OCI-LY1 (cell line): ENCODE results near the gene RBBP6.

Experiments
- H2AFZ ChIP-seq: fragments of 200-600 bp; sonication (generic), shearing (Covaris generic); 2 replicates; pipeline ENCODE4 v1.6.0; 2014; ENCODE audit warnings: antibody characterized with exemption, mild to moderate bottlenecking, low read length
- H3F3A ChIP-seq: fragments of 200-600 bp; sonication (generic), shearing (Covaris generic); 2 replicates; pipeline ENCODE4 v1.6.0; 2014; ENCODE audit warnings: mild to moderate bottlenecking, antibody characterized with exemption, low read length, moderate library complexity; ENCODE audit not compliant: insufficient read depth
- H3K27ac ChIP-seq: fragments of 200-600 bp; sonication (generic); 2 replicates; pipeline ENCODE4 v1.5.1; 2014; ENCODE audit warnings: low read length, mixed run types, mild to moderate bottlenecking, low read depth; ENCODE audit not compliant: poor library complexity, severe bottlenecking
- H3K27me3 ChIP-seq: fragments of 200-600 bp; sonication (generic); 2 replicates; pipeline ENCODE4 v1.6.0; 2014; ENCODE audit warnings: antibody characterized with exemption, mild to moderate bottlenecking, low read length, moderate library complexity; ENCODE audit not compliant: insufficient read depth
- H3K36me3 ChIP-seq: fragments of 200-600 bp; sonication (generic); 2 replicates; pipeline ENCODE4 v1.6.1; 2014; ENCODE audit warnings: mild to moderate bottlenecking, antibody characterized with exemption, low read length, moderate library complexity, mixed read lengths; ENCODE audit not compliant: insufficient read depth
- H3K4me1 ChIP-seq: fragments of 200-600 bp; sonication (generic); 2 replicates; pipeline ENCODE4 v1.5.1; 2014; ENCODE audit warnings: mild to moderate bottlenecking, low read length, moderate library complexity; ENCODE audit not compliant: insufficient read depth, severe bottlenecking
- H3K4me2 ChIP-seq: fragments of 200-600 bp; sonication (generic), shearing (Covaris generic); 2 replicates; pipeline ENCODE4 v1.6.1; 2014; ENCODE audit warnings: low read length
- H3K4me3 ChIP-seq: fragments of 200-600 bp; sonication (generic); 2 replicates; pipeline ENCODE4 v1.5.1; 2014; ENCODE audit warnings: low read length, low read depth, mild to moderate bottlenecking, mixed read lengths; ENCODE audit not compliant: poor library complexity, severe bottlenecking
- H3K79me2 ChIP-seq: fragments of 200-600 bp; shearing (Covaris generic); 2 replicates; pipeline ENCODE4 v1.6.1; 2016; ENCODE audit warnings: mixed run types, low read length, mixed read lengths; ENCODE audit not compliant: insufficient read depth
- H3K9ac ChIP-seq: fragments of 200-600 bp; sonication (generic), shearing (Covaris generic); 2 replicates; pipeline ENCODE4 v1.6.1; 2014; ENCODE audit warnings: mild to moderate bottlenecking, low read length, mixed read lengths
- H3K9me2 ChIP-seq: fragments of 200-600 bp; sonication (generic), shearing (Covaris generic); 2 replicates; pipeline ENCODE4 v1.6.1; 2014; ENCODE audit warnings: low read depth, mild to moderate bottlenecking, low read length, mixed read lengths
- H3K9me3 ChIP-seq: fragments of 200-600 bp; shearing (Covaris generic); 2 replicates; pipeline ENCODE4 v1.6.1; 2014; ENCODE audit warnings: low read length, mixed read lengths
- H4K20me1 ChIP-seq: fragments of 200-600 bp; sonication (generic), shearing (Covaris generic); 2 replicates; pipeline ENCODE4 v1.6.0; 2016; ENCODE audit warnings: mild to moderate bottlenecking, low read length; ENCODE audit not compliant: insufficient read depth
- EZH2 ChIP-seq: fragments of 200-600 bp; sonication (generic), shearing (Covaris generic); IDR thresholded peaks from 2 replicates; pipeline ENCODE4 v1.8.0; 2017; ENCODE audit warnings: borderline replicate concordance, mixed run types, mild to moderate bottlenecking, antibody characterized with exemption, low read length, moderate library complexity, mixed read lengths
- TF ChIP-seq, protein P1 (sequence below): fragments of 200-600 bp; sonication (generic), shearing (Covaris generic); IDR thresholded peaks from 2 replicates; pipeline ENCODE4 v1.5.1; 2017; ENCODE audit warnings: mild to moderate bottlenecking, antibody characterized with exemption, low read length, moderate library complexity, mixed read lengths

Gene RBBP6

DNA sequence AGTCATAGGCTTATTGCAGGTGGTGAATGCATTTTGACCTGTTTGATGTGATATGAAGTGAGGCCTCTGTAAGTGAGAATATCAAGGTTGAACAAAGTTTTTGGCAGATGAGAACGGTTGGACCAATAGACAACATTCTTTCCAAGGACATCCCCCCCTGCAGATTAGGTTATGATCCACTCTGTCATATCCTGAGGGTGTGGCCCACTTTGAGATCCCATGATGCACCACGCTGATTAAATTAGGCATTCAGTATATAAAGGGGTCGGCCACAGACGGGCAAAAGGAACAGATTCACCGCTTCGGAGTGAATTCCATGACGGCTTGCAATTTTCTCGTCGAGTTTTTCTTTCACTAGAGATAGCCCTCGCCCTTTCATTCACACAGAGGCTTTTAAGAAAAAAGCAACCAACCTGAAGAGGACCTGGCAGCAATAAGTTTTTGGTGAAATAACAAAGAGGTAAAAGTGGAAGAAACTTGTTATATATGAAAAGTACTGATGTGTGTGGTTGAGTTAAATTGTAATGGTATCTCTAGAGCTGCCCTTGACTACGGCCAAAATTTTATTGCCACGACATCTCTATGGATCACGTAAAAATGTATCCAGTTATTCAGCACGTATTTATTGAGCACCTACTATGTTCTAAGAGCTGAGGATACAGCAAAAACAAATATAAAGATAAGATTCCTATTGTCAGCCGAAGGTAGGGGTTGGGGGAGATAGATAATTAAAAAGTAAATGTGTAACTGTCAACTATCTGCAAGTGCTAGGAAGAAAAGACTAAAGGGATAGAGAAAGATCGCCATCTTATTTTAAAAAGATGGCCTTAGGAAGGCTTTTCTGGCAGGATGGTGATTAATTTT, 1.7 kb upstream of the RBBP6 start:
- H3K27ac ChIP-seq = no peak overlapping the region
- TF ChIP-seq, protein P1, sequence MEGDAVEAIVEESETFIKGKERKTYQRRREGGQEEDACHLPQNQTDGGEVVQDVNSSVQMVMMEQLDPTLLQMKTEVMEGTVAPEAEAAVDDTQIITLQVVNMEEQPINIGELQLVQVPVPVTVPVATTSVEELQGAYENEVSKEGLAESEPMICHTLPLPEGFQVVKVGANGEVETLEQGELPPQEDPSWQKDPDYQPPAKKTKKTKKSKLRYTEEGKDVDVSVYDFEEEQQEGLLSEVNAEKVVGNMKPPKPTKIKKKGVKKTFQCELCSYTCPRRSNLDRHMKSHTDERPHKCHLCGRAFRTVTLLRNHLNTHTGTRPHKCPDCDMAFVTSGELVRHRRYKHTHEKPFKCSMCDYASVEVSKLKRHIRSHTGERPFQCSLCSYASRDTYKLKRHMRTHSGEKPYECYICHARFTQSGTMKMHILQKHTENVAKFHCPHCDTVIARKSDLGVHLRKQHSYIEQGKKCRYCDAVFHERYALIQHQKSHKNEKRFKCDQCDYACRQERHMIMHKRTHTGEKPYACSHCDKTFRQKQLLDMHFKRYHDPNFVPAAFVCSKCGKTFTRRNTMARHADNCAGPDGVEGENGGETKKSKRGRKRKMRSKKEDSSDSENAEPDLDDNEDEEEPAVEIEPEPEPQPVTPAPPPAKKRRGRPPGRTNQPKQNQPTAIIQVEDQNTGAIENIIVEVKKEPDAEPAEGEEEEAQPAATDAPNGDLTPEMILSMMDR = no peak
- TF ChIP-seq EZH2 = no peak
- peaks cover 20% of the 10 kb centered on the region for H3K4me1 ChIP-seq
- H3K4me2 ChIP-seq = no peak overlapping the region
- H3K9ac ChIP-seq = no peak overlapping the region
- peaks cover 2% of the 10 kb centered on the region for H3K36me3 ChIP-seq
- no peaks in the 10 kb centered on the region for H3F3A ChIP-seq
- H3K79me2 ChIP-seq = peaks cover 29% of the 10 kb centered on the region
- H3K4me3 ChIP-seq = no peak overlapping the region
- peak overlapping the region; percentile 40; the same call in 1 of the 2 replicates for H2AFZ ChIP-seq
- no peaks in the 10 kb centered on the region for H3K9me2 ChIP-seq
- no peaks in the 10 kb centered on the region for H4K20me1 ChIP-seq
- no peaks in the 10 kb centered on the region for H3K9me3 ChIP-seq
- H3K27me3 ChIP-seq = no peaks in the 10 kb centered on the region

DNA sequence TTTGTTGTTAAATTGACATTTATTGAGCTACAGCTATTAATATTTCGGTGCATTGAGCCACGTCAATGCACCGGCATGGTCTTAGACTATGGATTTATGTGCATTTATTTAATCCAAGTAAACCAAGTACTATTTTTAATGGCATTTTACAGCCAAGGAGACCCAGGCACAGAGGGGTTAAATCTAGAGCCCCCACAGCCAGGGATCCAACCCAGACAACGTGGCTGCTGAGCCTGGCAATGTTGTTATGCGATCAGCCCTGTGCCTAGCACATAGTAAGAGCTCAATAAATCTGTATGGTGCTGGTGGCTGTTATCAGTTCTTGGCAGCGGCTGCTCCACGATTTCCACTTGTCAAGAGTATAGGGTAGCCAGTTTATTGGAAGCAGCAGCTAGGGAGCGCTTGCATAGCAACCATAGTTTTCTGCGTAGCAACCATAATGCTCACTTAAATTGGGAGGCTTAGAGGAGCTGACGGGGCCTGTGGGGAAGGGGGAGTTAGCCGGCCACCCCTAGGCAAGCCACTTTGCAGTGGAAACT, 541 bp upstream of the RBBP6 start:
- Histone ChIP-seq H3K9me2 (no peaks in the 10 kb centered on the region), H3K36me3 (peaks cover 9% of the 10 kb centered on the region), H2AFZ (peak overlapping the region; percentile 94), H3K4me2 (peak overlapping the region; percentile 80), H3K4me1 (peaks cover 31% of the 10 kb centered on the region), H3K79me2 (peaks cover 40% of the 10 kb centered on the region), H3K4me3 (peak overlapping the region; percentile 95), H3K9ac (peak overlapping the region; percentile 63), H4K20me1 (0 out of 2 replicates have a peak, but pooled peaks cover 2% of the 10 kb centered on the region), H3F3A (no peaks in the 10 kb centered on the region), H3K9me3 (no peaks in the 10 kb centered on the region), H3K27ac (no peak overlapping the region), H3K27me3 (no peaks in the 10 kb centered on the region)
- TF ChIP-seq, protein P1 = no peak
- TF ChIP-seq EZH2 = no peak

DNA sequence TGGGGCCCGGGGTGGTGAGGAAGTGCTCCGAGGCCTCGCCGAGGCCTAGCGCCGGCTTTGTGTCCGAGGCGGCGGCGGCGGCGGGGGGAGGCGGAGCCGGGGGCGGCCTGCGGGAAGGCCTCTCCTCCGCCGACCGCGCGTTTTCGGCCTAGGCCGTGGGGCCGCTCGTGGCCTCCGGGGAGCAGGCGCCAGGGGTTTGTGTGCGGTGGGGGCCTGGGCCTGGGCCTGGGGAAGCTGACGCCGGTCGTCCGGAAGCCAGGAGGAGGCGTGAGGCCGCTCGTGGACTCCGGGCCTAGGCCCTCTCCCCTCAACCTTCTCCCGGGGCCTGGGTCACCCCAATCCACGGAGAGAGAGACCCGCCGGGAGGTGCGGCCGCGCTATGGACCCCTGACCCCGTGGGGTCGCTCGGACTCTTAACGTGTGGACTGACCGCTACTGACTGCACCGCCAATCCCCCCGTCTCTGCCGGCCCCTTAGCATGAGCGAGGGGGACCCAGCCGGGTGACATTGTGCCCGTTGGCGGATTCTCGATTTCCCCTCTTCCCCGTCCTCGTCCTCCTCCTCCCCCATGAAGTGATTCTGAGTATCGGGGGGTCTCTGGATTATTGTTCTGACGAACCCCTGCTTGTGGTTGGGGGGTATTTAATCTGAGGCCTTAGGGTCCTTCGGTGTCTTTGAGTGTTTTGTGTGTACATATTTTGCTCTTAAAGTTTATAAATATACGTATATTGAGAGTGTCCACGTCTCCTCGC, 660 bp downstream of the RBBP6 start:
- 0 out of 2 replicates have a peak, but pooled peaks cover 2% of the 10 kb centered on the region for H4K20me1 ChIP-seq
- no peaks in the 10 kb centered on the region for H3K9me3 ChIP-seq
- H3F3A ChIP-seq = no peaks in the 10 kb centered on the region
- TF ChIP-seq EZH2 = no peak
- TF ChIP-seq, protein P1 = no peak
- H3K79me2 ChIP-seq = peaks cover 52% of the 10 kb centered on the region
- H3K36me3 ChIP-seq = peaks cover 18% of the 10 kb centered on the region
- H3K4me2 ChIP-seq = peak overlapping the region; percentile 74
- no peaks in the 10 kb centered on the region for H3K27me3 ChIP-seq
- peak overlapping the region; percentile 94 for H3K9ac ChIP-seq
- H2AFZ ChIP-seq = no peak overlapping the region
- H3K4me3 ChIP-seq = peak overlapping the region; percentile 95
- H3K4me1 ChIP-seq = peaks cover 36% of the 10 kb centered on the region
- peak overlapping the region; percentile 76 for H3K27ac ChIP-seq
- no peaks in the 10 kb centered on the region for H3K9me2 ChIP-seq
